ENCODE results near the gene TLN1.

DNA sequence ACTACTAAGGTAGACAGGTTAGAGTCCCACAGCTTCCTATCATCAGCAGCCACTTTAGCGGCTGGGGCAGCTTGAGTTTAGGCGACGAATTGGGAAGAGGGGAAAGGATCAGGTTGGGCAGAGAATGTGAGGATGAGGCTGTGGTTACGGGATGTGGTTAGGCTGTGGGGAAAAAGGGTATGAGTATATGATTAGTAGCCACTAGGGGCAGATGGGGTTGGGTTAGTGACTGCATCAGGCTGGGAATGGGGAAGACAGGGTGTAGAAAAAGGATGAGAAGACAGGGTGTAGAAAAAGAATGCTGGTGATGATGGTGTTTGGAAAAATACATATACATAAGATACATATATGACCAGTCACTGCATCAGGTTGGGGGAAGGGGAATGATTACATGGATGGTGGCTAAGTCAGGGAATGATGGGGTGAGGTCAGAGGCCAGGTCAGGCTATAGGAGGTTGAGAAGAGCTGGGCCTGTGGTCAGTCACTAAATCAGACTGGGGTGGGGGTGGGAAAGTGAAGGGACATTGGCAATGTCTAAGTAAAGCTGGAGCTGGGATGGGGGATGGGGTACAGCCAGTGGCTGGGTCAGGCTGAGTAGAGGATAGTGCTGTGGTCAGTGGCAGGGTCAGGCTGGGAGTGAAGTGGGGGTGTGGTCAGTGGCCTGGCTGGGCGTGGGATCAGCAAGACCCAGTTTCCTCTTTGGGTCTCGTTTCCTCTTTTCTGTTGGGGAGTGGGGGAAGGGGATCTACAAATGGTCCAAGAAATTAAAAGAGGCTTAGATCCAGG lies 2.1 kb downstream of the TLN1 start:
- TF ChIP-seq, protein P1, sequence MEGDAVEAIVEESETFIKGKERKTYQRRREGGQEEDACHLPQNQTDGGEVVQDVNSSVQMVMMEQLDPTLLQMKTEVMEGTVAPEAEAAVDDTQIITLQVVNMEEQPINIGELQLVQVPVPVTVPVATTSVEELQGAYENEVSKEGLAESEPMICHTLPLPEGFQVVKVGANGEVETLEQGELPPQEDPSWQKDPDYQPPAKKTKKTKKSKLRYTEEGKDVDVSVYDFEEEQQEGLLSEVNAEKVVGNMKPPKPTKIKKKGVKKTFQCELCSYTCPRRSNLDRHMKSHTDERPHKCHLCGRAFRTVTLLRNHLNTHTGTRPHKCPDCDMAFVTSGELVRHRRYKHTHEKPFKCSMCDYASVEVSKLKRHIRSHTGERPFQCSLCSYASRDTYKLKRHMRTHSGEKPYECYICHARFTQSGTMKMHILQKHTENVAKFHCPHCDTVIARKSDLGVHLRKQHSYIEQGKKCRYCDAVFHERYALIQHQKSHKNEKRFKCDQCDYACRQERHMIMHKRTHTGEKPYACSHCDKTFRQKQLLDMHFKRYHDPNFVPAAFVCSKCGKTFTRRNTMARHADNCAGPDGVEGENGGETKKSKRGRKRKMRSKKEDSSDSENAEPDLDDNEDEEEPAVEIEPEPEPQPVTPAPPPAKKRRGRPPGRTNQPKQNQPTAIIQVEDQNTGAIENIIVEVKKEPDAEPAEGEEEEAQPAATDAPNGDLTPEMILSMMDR (conservative IDR thresholded peaks at IDR 0.05; ENCODE audit: low read depth, low read length): peak; percentile 68
- no peak for TF ChIP-seq EZH2 (IDR thresholded peaks at IDR 0.05; ENCODE audit: borderline replicate concordance, low read depth, low read length, poor library complexity, severe bottlenecking)

Data from A673 (cell line).